Activated naive CD8-positive, alpha-beta T cell treated with anti-CD3 and anti-CD28 coated beads, Interleukin-2, amount 10 ng/mL, durations not matched to agents 7 days and 5 days (primary cell): Measurements from ENCODE around the gene CCDC146. TPM values are rescaled to one million over a fixed set of nuclear protein-coding genes. Genes with fewer than 3 reads are reported as not detected.
"Not testable (repeated sequence)": the region's sequence is repeated elsewhere in the genome, so short reads cannot be mapped to it uniquely, and the experiment has no call there.

Experiments used
- ATAC-seq: fragments of 150-1000 bp; cut with Tn5 transposase; one replicate; pipeline ENCODE4 v1.10.0; 2021; ENCODE audit warnings: low read depth, moderate library complexity
- POLR2A ChIA-PET: fragments of 350-600 bp; sonication (Branson Sonifier 250); formaldehyde crosslinking; loops from one replicate; lab custom pipeline; 2021; ENCODE audit warnings: antibody characterized with exemption; lab: Charles Lee
- DNase-seq: peaks from one replicate; pipeline ENCODE4 v3.0.0; 2021
- H3K27ac Mint-ChIP-seq: one replicate; pipeline ENCODE4 v1.8.0; 2022; ENCODE audit warnings: mild to moderate bottlenecking, mixed read lengths
- H3K27me3 Mint-ChIP-seq: one replicate; pipeline ENCODE4 v1.8.0; 2022; ENCODE audit warnings: mild to moderate bottlenecking, moderate library complexity, mixed read lengths
- H3K36me3 Mint-ChIP-seq: one replicate; pipeline ENCODE4 v1.8.0; 2021; ENCODE audit warnings: mild to moderate bottlenecking, mixed read lengths
- H3K4me1 Mint-ChIP-seq: one replicate; pipeline ENCODE4 v1.8.0; 2021; ENCODE audit warnings: mixed read lengths
- H3K4me3 Mint-ChIP-seq: one replicate; pipeline ENCODE4 v1.8.0; 2022; ENCODE audit warnings: mild to moderate bottlenecking, moderate library complexity, mixed read lengths
- H3K9me3 Mint-ChIP-seq: one replicate; pipeline ENCODE4 v1.8.0; 2021; ENCODE audit warnings: mixed read lengths
- total RNA-seq, 2 experiments: library from RNA; stranded (reverse); gene quantifications; one replicate each; pipeline ENCODE4 v1.2.3, GENCODE V29; 2021

CCDC146 gene
- total RNA-seq, 2 experiments from 2014 or later: 9.9 to 10.8 TPM

- no peaks in the 10 kb centered on the region for H3K9me3 Mint-ChIP-seq
- DNase-seq: no peak
- H3K4me3 Mint-ChIP-seq: no peak overlapping the region
- H3K27me3 Mint-ChIP-seq: peaks cover 4% of the 10 kb centered on the region
- H3K27ac Mint-ChIP-seq: no peak overlapping the region
- no peaks in the 10 kb centered on the region for H3K4me1 Mint-ChIP-seq
- H3K36me3 Mint-ChIP-seq: no peaks in the 10 kb centered on the region
- no peak for ATAC-seq
- POLR2A ChIA-PET: no interaction called here
Observed at GRCh38 chr7:77252506-77252905, 130.1 kb downstream of the CCDC146 start.

DNA sequence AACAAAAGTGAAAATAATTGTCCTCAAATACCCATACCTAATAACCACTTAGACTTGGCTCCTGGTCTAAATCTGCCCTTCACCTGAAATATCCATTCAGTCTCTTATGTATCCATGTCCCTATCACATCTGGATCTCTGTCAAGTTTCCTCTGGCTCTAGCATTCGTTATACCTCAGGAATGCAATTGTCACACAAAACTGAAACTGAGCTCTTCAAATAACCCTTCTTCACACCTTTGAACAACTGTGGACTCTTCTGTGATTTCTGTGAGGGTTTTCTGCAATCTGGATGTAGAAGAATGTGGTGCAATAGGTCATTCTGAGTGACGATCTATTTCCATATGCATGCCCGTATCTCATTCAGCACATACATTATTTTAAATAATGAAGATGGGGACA is 130.7 kb downstream of the CCDC146 start:
- DNase-seq (no peak), ATAC-seq (no peak)
- Mint-ChIP-seq H3K27me3 (peaks cover 4% of the 10 kb centered on the region), H3K4me1 (no peaks in the 10 kb centered on the region), H3K4me3 (no peak overlapping the region), H3K9me3 (no peaks in the 10 kb centered on the region), H3K27ac (no peak overlapping the region), H3K36me3 (no peaks in the 10 kb centered on the region)
- POLR2A ChIA-PET: no interaction called here

- POLR2A ChIA-PET: no interaction called here
- no peak for ATAC-seq
Observed at GRCh38 chr7:77254429-77254828, 132.0 kb downstream of the CCDC146 start.

GRCh38 chr7:77254915-77255314 is 132.5 kb downstream of the CCDC146 start:
- Mint-ChIP-seq H3K27ac (no peak overlapping the region), H3K27me3 (peaks cover 4% of the 10 kb centered on the region), H3K9me3 (no peaks in the 10 kb centered on the region), H3K4me1 (no peaks in the 10 kb centered on the region), H3K36me3 (peaks cover 1% of the 10 kb centered on the region), H3K4me3 (no peak overlapping the region)
- ATAC-seq: no peak
- no peak for DNase-seq
- POLR2A ChIA-PET: no interaction called here

More at GRCh38 chr7:77254429-77254828, 132.0 kb downstream of the CCDC146 start:
- H3K9me3 Mint-ChIP-seq: no peaks in the 10 kb centered on the region
- H3K27ac Mint-ChIP-seq: no peak overlapping the region
- no peak for DNase-seq
- peaks cover 4% of the 10 kb centered on the region for H3K27me3 Mint-ChIP-seq
- no peak overlapping the region for H3K4me3 Mint-ChIP-seq
- no peaks in the 10 kb centered on the region for H3K36me3 Mint-ChIP-seq
- no peaks in the 10 kb centered on the region for H3K4me1 Mint-ChIP-seq

- DNase-seq (no peak), ATAC-seq (no peak)
- Mint-ChIP-seq H3K9me3 (no peaks in the 10 kb centered on the region), H3K36me3 (peaks cover 2% of the 10 kb centered on the region), H3K27me3 (no peaks in the 10 kb centered on the region), H3K4me3 (no peak overlapping the region), H3K27ac (no peak overlapping the region), H3K4me1 (no peaks in the 10 kb centered on the region)
- POLR2A ChIA-PET: no interaction called here
Observed at GRCh38 chr7:77258014-77258413, 135.6 kb downstream of the CCDC146 start.

DNA sequence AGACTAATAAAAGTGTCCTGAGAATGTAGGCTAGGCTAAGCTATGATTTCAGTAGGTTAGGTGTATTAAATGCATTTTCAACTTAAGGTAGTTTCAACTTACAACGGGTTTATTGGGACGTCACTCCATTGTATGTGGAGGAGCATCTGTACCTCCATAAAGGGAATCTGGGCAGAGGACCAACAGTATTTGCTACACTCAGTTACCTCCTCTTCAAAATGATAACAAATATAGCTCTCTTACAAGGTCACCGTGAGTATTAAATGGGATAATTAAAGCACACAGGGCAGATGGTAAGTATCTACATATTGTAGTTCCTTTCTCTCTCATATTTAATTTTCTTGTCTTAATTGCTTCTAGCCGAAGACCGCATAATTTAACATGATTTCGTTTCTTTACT is 136.2 kb downstream of the CCDC146 start:
- H3K9me3 Mint-ChIP-seq: no peaks in the 10 kb centered on the region
- no peaks in the 10 kb centered on the region for H3K27me3 Mint-ChIP-seq
- H3K36me3 Mint-ChIP-seq: peaks cover 2% of the 10 kb centered on the region
- ATAC-seq (no peak), DNase-seq (no peak)
- H3K27ac Mint-ChIP-seq: no peak overlapping the region
- POLR2A ChIA-PET: no interaction called here
- H3K4me1 Mint-ChIP-seq: no peaks in the 10 kb centered on the region
- H3K4me3 Mint-ChIP-seq: no peak overlapping the region

GRCh38 chr7:77262316-77262715 is 139.9 kb downstream of the CCDC146 start:
- DNase-seq (no peak), ATAC-seq (no peak)
- Mint-ChIP-seq H3K9me3 (no peaks in the 10 kb centered on the region), H3K27me3 (no peaks in the 10 kb centered on the region), H3K4me3 (no peak overlapping the region), H3K4me1 (no peaks in the 10 kb centered on the region), H3K36me3 (peaks cover 2% of the 10 kb centered on the region), H3K27ac (no peak overlapping the region)
- POLR2A ChIA-PET: no interaction called here

DNA sequence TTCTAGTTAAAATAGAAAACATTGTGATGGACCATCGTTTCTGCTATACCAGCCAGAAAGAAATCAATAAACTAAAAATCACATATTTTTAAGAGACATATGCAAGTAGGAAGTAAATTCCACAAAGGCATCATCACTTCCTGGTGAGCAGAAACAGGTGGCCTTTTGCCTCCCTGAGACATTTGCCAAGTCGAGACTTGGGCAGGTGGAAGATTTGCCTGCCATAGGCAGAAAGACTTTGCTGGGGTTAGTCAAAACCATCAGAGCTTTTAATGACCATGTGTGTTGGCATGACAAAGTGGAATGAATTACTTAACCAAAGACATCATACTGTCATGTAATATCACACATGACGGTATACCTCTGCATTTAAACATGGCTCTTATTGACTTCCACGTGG is 143.3 kb downstream of the CCDC146 start:
- no peak for ATAC-seq
- Mint-ChIP-seq H3K4me3 (no peak overlapping the region), H3K36me3 (no peaks in the 10 kb centered on the region), H3K4me1 (peaks cover 3% of the 10 kb centered on the region), H3K9me3 (no peaks in the 10 kb centered on the region), H3K27me3 (no peaks in the 10 kb centered on the region), H3K27ac (no peak overlapping the region)
- POLR2A ChIA-PET: no interaction called here
- no peak for DNase-seq

DNA sequence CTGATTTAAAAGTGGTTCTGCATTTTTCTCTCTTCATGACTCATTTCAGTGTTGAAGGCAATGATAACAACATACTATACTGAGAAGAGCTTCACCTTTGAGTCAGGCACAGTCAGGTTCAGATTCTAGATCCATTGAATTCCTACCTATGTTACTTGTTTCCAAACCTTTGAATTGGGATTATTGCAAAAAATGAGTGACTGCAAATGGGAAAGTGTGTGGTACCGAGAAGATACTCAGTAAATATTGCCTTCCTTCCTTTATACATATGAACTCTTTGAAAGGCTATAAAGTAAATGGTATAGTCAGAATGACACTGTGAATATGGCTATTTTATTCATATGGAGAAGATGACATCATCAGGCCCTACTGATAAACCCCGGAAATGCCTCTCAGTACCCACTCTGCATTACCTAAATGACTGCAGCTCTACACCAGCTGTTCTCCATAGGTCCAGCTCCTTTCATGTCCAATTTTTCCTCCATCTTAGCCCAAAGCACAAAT is 143.9 kb downstream of the CCDC146 start:
- no peaks in the 10 kb centered on the region for H3K9me3 Mint-ChIP-seq
- H3K27ac Mint-ChIP-seq: no peak overlapping the region
- POLR2A ChIA-PET: no interaction called here
- DNase-seq (no peak), ATAC-seq (peak; percentile 50)
- no peak overlapping the region for H3K4me3 Mint-ChIP-seq
- H3K27me3 Mint-ChIP-seq: no peaks in the 10 kb centered on the region
- no peaks in the 10 kb centered on the region for H3K36me3 Mint-ChIP-seq
- peaks cover 3% of the 10 kb centered on the region for H3K4me1 Mint-ChIP-seq

GRCh38 chr7:77269360-77270093 is 147.1 kb downstream of the CCDC146 start:
- Mint-ChIP-seq H3K9me3 (peaks cover 1% of the 10 kb centered on the region), H3K27ac (no peak overlapping the region), H3K27me3 (no peaks in the 10 kb centered on the region), H3K4me3 (no peak overlapping the region), H3K4me1 (peaks cover 3% of the 10 kb centered on the region), H3K36me3 (peaks cover 3% of the 10 kb centered on the region)
- no peak for DNase-seq
- POLR2A ChIA-PET: no interaction called here
- no peak for ATAC-seq

DNA sequence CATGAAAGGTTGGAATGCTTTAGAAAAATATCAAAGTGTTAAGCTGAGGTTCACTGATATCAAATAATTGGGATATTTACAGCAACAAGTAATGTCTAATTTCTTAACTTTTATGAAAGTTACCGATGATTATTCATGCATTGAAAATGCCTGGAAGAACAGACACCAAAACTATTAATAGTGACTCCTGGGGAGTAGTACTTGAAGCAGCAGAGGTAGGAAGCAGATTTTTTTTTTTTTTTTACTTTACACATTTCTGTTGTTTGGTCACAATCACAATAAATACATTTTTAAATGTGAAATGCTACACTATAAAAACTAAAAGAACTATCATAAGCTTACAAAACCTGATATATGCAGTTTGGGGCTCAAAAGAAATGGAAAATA is 147.7 kb downstream of the CCDC146 start:
- POLR2A ChIA-PET: no interaction called here
- Mint-ChIP-seq H3K27me3 (no peaks in the 10 kb centered on the region), H3K36me3 (peaks cover 5% of the 10 kb centered on the region), H3K9me3 (peaks cover 2% of the 10 kb centered on the region), H3K4me3 (no peak overlapping the region), H3K27ac (no peak overlapping the region), H3K4me1 (peaks cover 3% of the 10 kb centered on the region)
- DNase-seq: no peak
- ATAC-seq: no peak

- POLR2A ChIA-PET: no interaction called here
- H3K27ac Mint-ChIP-seq: no peak overlapping the region
- H3K4me3 Mint-ChIP-seq: no peak overlapping the region
- no peak for DNase-seq
- peaks cover 7% of the 10 kb centered on the region for H3K36me3 Mint-ChIP-seq
- peaks cover 2% of the 10 kb centered on the region for H3K27me3 Mint-ChIP-seq
- peaks cover 9% of the 10 kb centered on the region for H3K4me1 Mint-ChIP-seq
- H3K9me3 Mint-ChIP-seq: peaks cover 2% of the 10 kb centered on the region
- ATAC-seq: no peak
Observed at GRCh38 chr7:77271766-77272165, 149.4 kb downstream of the CCDC146 start.

GRCh38 chr7:77275663-77276062 is 153.2 kb downstream of the CCDC146 start:
- H3K36me3 Mint-ChIP-seq, H3K9me3 Mint-ChIP-seq, H3K27me3 Mint-ChIP-seq, H3K27ac Mint-ChIP-seq, POLR2A ChIA-PET, H3K4me3 Mint-ChIP-seq, DNase-seq, H3K4me1 Mint-ChIP-seq, ATAC-seq: not testable (repeated sequence)

DNA sequence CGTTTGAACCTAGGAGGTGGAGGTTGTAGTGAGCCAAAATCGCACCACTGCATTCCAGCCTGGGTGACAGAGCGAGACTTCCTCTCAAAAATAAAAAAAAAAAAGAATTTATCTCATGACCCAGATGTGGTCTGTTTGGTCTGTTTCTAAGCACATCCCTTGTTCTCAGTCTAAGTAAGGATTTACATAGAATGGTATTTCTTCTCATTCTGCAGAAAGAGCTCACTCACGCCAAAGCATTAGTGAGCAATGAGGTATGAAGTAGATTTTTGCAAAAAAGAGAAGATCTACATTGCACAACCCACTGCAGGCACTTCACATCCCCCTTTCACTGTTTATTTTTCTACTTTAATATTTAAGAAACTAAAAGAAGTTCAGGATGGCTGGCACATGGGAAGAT is 153.7 kb downstream of the CCDC146 start:
- POLR2A ChIA-PET: no interaction called here
- H3K4me1 Mint-ChIP-seq: peaks cover 6% of the 10 kb centered on the region
- no peak for DNase-seq
- peaks cover 2% of the 10 kb centered on the region for H3K9me3 Mint-ChIP-seq
- H3K27ac Mint-ChIP-seq: no peak overlapping the region
- peaks cover 7% of the 10 kb centered on the region for H3K36me3 Mint-ChIP-seq
- peak; percentile 56 for ATAC-seq
- peaks cover 2% of the 10 kb centered on the region for H3K27me3 Mint-ChIP-seq
- no peak overlapping the region for H3K4me3 Mint-ChIP-seq
